HG03378 (cell line): ENCODE data around the gene FHIT.

Experiments
- ATAC-seq: cut with Tn5 transposase; IDR thresholded peaks from one replicate; pipeline ENCODE4 v1.9.1; 2021; ENCODE audit warnings: mild to moderate bottlenecking, moderate library complexity; ENCODE audit not compliant: unreplicated experiment

FHIT gene

DNA sequence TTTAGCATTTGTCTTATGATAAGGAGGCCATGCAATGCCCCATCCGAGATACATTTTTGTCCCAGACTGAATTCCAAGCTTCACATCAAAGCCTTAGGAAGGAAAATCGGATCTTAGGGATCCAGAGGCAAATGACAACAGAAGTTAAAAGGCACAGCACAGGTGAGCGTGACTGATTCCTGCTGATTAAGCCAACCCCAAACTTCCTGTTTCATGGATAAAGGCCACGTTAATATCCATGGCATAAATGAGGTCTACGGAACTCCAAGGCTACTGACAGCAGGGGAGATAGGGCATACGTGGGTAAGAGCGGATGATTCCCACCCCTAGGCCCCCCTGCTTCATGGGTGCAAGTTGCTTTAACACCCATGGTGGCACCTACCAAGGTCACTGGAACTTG is 471.6 kb downstream of the FHIT start:
- ATAC-seq: no peak

DNA sequence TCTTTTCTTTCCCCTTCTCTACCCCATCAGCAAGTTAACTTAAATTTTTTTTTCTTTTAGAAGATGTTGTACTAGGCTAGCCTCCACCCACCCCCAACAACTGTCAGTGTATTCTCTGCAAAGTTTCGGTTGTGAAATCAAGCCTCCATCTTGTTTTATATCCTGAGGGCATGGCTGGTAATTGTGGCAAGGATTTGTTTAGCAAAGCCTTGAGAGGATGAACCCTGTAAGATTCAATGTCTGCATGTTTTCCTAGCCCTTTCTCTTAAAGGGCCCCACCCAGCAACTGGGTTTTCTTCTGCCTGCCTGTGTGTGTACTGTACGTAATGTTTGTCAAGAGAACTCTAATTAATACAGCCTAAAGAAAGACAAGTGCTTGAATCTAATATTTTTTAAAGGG is 475.3 kb downstream of the FHIT start:
- ATAC-seq: no peak

DNA sequence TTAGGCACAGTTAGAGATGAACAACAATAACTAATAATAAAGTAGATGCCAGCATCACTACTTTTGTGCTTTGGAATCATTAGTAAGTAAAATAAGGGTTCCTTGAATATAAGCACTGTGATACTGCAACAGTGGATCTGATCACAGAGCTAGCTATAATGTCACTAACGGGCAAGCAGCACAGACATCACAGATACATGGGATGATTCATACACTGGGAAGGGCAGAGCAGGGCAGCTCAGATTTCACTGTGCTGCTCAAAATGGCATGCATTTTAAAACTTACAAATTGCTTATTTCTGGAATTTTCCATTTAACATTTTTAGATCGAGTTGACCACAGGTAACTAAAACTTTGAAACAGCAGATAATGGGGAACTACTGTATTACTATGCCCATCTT is 476.6 kb downstream of the FHIT start:
- no peak for ATAC-seq

DNA sequence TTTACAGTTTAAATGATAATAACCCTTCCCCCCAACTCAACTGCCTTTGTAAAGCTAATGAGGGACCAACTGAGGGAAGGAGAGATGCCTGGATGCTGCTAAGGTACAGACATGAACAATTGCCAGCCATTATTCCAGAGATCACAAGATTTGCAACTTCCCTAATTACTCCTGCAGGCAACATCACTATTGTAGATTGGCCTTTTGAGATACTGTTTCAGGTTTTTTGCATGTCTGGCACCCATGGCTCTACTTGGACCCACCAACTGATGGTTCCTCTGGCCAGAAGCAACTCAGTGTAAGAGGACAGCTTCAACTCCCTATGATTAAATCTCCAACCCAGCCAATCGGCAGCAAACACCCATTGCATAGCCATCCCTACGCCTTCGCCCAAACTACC is 478.7 kb downstream of the FHIT start:
- ATAC-seq: no peak

DNA sequence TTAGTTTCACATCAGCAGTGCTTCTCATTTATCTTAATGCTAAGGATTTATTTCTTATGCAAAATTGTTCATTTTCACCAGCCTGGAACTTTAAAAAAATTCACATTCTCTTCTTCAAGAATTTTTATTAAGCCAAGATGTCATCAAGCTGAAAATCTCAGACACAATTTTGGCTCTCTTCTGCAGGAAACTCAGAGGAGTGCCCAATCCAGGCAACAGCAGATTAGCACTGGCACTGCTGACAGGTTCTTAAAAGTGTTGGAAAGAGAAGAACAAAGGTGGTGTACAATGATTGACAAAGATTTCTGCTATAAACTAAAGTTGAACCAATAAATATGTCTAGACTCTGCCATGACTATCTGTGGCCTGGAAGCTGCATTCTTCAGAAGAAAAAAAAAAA is 479.5 kb downstream of the FHIT start:
- ATAC-seq: no peak

DNA sequence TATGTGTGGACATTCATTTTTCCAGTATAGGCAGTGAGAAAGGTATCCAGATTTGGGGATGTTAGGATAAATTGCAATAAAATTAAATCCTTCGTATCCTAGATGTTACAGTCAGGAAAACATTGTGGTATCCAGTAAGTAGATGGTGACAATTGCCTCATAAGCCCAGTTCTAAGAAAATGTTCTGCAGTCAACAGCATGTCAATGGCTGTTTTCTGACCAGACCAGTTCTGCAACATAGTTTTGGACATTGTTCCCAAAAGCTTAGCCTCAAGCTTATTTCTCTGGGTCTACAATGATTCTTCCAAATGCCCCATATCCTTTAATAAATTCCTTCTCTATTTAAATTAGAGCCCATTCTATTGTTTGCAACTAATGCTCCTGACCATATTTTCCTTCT is 480.7 kb downstream of the FHIT start:
- no peak for ATAC-seq

DNA sequence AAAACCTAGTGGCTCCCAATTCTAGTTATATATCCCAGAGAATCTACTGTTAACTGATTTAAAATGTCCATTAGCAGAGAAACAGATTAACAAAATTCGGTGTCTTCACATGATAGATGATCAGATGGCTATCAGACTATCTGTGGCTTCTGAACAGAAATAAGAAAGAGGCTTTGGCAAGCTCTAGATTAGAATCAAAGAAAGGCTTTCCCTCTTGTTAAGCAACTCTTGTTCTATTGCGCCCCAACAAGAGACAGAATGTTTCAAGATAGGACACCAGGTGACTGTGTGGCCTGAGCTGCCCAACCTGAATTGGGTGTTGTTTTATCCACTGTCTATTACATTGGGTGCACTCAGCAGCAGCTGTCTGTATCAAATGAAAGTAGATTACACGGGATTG is 483.7 kb downstream of the FHIT start:
- no peak for ATAC-seq

DNA sequence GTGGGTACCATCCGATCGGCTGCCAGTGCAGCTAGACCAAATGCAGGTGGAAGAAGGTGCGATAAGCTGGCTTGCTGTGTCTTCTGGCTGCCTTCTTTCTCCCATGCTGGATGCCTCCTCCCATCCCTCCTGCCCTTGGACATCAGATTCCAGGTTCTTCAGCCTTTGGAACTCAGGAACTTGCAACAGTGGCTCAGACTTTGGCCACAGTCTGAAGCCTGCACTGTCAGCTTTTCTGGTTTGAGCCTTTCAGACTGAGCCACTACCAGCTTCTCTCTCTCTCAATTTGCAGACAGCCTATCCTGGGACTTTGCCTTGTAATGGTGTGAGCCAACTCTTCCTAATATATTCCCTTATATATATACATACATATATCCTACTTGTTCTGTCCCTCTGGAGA is 485.5 kb downstream of the FHIT start:
- ATAC-seq: no peak

DNA sequence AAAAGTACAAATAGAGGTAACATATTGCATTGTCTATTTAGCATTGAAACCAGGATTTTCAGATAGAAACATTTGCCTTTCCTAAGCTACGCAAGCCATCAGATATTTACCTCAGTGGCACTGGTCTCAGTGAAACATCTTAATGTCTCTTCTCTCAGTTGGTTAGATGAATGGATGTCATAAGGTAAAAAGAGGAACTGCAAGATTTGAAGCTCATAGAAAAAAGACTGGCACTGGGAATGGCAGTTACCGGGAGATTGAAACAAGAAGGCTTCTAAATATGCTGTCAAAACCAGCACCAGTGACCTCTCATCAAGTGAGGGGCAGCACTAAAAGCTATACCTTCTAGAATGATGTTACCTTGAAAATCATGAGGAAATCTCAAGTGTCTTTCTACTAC is 486.4 kb downstream of the FHIT start:
- ATAC-seq: no peak

DNA sequence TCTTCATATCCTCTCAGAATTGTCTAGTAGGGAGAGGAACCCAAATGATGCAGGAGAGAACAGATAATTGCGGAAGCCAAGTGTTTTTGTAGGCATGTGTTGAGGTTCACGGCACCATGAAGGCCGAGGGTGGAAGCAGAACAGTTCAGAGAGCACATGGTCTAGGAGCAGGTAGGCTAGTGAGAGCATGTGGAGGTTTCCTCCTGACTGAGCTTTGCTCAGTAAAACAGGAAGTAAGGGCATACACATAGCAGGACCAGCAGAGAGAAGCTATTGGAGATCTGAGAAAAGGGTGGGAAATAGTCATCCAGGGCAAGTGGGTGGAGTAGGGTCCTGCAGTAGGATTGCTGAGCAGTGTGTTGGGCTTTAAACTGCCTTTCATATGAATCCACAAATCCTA is 491.1 kb downstream of the FHIT start:
- ATAC-seq: no peak

DNA sequence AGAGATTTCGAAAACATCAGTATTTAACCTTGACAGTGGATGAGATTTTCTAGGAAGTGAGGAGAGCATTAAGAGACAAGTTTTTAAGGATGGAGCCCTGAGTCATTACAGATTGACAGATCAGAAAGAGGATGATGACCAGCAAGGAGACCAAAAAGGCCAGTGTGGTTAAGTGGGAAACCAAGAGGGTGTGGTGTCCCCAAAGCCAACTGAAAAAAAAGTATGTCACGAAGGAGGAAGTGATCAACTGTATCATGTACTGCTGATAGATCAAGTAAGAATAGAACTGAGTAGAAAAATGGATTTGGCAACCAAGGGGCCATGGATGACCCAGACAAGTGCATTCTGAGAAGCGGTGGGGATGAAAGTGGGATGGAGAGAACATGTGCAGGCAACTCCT is 491.8 kb downstream of the FHIT start:
- ATAC-seq: no peak

DNA sequence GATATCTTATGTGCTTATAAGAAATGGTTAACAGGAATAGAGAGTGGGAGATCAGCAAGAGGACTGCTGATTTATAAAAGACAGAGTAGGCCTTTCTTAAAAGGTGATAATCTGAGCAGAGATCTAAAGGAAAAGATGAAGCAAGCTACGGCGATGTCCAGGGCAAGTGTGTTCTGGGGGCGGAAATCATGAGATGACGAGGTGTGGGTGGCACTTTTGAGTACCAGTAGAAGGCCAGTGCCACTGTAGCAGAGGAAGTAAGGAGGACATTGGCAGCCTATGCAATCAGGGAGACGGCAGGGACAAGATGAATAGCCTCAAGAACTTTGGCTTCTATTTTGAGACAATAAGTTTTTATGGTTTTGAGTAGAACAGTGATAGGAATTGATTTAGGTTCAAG is 492.4 kb downstream of the FHIT start:
- ATAC-seq: no peak

DNA sequence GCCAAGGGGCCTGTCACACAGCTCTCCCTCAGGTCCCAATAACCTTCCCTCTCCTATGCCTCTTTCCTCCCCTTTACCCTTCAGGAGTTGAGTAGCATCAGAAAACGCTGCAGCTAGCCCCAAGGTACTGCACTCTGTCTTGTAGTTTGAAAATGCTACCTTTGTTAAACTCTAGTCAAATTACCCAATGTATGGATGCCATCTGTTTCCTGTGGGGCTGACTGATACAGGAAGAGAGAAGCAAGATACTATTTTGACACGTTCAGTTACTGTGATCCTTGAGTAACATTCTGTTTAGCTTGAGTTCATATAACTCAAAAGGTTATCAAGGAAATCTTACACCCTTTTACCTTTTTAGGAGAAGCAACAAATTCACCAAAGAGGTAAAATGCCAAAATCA is 493.1 kb downstream of the FHIT start:
- ATAC-seq: no peak

DNA sequence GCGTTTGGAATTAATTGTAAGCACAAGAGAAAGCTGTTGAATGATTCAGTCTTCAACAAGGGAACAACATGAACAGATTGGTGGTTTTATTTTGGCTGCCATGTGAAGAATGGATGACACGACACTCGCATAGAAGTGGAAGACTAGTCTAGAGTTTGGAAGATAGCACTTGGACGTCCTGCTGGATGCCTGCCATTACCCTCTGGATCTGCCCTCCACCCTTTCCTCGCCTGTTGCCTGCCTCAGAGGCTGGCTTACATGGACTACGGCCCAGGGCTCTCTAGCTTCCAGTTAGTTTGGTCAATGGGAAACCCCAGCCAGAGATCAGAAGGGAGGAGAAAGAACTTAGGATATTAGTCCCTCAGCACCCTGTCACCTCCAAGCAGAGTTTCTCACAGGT is 493.5 kb downstream of the FHIT start:
- no peak for ATAC-seq

DNA sequence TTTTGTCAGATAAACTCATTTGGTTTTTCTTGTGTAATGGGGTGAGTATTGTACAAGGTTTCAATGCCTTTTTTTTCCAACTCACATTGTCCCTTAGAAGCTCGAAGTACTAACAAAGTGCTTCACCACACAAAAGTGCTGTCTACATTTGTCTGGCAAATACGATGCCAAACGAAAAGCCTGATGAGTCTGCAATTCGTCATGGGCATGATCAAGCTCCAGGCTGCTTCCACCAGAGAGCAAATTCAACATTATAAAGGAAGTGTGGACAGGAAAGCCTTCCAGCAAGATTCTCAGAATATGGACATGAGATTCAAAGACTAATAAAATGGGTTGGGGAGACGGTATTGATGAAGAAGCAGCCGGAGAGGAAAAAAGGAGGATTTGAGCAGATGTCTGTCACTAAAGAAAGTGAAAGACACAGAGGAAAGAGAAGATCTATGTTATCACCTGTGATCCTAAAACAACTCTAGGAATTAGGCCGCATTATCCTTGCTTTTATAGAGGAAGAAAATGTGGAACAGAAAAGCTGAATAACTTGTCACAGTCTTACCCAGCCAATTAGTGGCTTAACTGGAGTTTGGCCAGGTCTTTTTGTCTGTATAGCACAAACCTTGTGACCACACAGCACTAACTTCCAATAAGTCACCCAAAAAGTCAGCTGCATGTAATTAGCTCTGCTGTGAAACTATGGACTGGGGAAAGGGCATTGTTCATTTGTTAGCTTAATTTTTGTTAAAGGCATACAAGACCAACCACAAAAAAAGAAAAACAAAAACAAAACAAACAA is 494.8 kb downstream of the FHIT start:
- ATAC-seq: no peak

DNA sequence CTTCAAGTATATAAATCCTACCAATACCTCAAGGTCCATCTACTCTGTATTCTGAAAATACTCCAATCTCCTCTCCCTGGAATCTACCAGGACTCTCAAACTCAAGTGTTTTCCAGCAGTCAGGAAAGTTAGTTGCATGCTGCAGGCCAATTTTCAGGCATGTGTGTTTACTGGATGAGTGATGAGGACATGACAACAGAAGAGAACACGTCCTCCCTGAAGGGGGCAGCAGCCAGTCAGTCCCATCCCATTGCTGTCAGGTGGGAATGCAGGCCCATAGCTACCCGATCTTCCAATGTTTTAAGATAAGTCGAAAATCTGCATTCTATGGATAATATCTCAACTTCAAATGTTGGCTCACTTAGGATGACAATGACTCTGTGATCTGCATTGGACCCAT is 496.2 kb downstream of the FHIT start:
- ATAC-seq: no peak

DNA sequence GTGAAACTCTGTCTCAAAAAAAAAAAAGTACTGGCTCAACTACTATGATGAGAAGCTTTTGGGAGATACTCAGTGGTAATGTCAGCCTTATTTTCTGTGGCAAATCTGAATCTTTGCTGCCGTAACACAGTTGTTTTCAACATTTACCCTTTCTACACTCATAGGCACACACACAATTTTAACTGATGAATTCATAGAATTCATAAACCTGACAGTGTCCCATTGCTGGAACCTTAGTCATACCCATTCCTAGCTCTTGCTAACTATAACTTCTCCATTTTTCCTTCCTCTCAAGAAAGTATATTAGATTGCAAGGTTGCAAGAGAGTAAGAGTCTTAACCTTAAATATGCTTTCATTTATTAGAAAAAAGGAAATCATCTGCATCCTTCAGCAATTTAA is 496.6 kb downstream of the FHIT start:
- no peak for ATAC-seq

DNA sequence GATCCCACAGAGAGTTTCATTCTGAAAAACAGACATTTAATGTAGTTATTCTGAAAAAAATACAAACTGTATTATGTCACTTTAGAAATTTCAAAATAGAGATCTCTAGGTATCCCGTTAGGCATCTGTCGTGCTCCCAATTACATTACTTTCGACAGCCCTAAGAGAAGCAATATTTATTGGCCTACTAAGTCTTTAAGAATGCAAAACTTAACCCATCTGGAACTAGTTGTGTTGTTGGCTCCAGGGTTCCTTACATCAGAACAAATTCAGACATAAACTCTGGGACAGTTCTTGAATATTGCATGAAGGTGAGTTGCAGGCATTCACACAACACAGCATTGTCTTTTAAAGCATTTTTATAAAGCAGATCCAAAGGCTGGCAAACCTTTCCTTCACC is 498.4 kb downstream of the FHIT start:
- ATAC-seq: no peak

DNA sequence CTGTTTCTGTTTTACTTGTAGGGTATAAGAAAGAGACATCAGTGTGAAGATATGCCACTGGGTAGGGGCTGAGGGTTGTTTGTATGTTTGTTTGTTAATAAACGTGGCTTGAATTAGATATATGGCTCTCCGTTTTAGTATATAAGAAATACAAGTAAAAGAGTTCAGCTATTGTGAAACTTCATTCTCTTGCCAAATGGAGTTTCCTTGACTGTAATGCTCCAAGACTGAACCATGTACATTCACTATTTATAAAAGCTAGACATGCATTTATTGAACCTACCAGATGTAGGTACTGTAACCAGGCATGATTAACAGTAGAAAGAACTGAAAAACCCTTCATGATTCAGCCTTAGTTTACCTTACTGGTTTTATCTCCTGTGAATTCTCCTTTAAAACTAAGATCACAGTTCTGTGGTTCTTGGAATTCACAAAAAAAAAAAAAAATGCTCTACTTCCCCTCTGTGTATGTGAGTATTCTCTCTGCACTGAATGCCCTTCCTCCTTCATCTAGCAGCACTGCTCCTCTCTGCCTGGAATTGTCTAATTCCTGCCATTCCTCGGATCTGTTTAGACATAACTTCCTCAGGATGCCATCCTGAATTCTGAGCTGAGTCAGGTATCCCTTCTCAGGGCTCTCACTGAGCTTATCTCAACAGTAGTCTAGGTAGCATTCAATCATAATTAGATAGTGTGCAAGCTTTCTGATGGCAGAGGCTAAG is 504.4 kb downstream of the FHIT start:
- no peak for ATAC-seq

DNA sequence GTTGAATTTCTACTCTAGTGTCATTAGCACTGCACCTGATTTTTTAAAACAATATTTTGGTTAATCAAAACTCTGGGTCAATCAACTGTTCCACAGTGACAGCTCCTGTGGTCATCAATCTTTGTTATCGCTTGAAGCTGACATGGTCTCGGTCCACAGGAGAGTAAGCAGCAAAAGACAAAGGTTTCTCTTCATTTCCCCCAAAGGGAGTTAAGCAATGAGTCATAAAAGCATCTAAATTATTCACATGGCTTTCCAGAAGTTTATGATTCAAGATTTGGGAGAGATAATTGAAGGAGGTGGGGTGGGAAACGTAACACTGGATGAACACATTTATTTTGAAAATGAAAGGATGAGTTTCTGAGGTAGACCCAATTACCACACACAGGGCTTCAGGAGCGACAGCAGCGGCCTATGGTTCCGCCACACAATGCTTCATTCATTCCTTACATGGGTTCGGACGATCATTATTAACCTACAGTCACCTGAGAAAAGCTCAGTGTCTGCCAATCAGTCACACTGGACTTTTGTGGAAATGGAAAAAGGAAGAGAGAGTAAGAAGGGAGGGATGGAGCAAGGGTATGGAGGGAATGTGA is 505.1 kb downstream of the FHIT start:
- no peak for ATAC-seq

DNA sequence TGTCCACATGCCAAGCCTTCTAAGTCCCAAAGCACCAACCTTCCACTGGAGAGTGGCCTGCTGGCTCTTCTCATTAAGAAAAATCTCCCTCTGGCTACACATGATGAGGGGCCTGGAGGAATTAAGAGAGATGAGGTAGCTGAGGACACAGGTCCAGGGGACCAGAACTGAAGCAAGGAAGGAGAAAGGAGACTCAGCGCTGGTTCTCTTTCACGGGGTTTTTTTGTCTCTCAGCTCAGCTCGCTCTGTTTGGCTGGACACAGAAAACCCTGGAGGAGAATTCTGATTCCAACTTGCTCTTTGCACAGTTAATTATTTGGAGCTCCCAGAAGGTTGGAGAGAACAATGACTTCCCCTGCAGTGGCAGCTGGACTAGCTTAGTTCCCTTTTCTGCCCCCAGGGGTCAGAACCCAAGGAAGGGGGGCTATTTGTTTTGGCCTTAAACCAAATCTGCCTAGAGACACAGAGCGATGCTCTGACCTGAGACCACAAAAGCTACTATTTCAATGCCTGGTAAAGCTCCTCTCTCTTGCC is 507.6 kb downstream of the FHIT start:
- no peak for ATAC-seq

DNA sequence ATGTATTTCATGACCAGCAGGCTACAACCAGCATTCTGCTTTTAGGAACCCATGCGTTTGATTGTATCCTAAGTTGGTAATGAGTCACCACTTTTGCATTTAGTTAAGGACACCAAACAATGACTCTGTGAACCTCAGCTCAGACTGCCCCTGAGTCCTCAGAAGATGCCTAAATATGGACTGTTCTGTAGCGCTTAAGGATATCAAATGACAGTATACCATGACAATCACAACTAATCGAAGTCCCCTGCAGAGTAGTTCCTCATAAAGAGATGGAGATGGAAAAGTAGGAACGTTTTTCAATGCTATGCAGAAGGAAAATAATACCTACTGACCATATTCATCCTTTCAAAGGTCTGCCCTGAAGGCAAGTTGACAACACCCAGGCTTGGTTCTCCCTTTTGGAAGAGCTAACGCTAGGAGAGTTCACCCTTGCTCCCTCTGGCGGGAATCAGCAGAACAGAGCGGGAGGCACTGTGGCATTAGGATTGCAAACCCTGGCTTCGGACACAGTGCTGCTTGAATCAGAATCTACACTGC is 508.6 kb downstream of the FHIT start:
- ATAC-seq: no peak
